Activated CD8-positive, alpha-beta memory T cell treated with anti-CD3 and anti-CD28 coated beads, Interleukin-2, amount 10 ng/mL, durations not matched to agents 7 days and 5 days (primary cell): Measurements from ENCODE around the gene DNAAF9. TPM values are rescaled to one million over a fixed set of nuclear protein-coding genes. Genes with fewer than 3 reads are reported as not detected.

ENCODE experiments used
- ATAC-seq: fragments of 150-1000 bp; cut with Tn5 transposase; one replicate; pipeline ENCODE4 v1.10.0; 2021; ENCODE audit warnings: moderate library complexity
- CTCF ChIA-PET: fragments of 350-600 bp; sonication (Branson Sonifier 250); formaldehyde crosslinking; loops from one replicate; lab custom pipeline; 2021; ENCODE audit warnings: antibody characterized with exemption; lab: Charles Lee
- DNase-seq: peaks from one replicate; pipeline ENCODE4 v3.0.0-alpha.2; 2020
- H3K27ac Mint-ChIP-seq: one replicate; pipeline ENCODE4 v1.8.0; 2021; ENCODE audit warnings: mild to moderate bottlenecking, mixed read lengths
- H3K27me3 Mint-ChIP-seq: one replicate; pipeline ENCODE4 v1.8.0; 2021; ENCODE audit warnings: mixed read lengths
- H3K36me3 Mint-ChIP-seq: one replicate; pipeline ENCODE4 v1.8.0; 2021; ENCODE audit warnings: mild to moderate bottlenecking, mixed read lengths
- H3K4me1 Mint-ChIP-seq: one replicate; pipeline ENCODE4 v1.8.0; 2021; ENCODE audit warnings: mixed read lengths
- H3K4me3 Mint-ChIP-seq: one replicate; pipeline ENCODE4 v1.8.0; 2021; ENCODE audit warnings: mild to moderate bottlenecking, moderate library complexity, mixed read lengths
- H3K9me3 Mint-ChIP-seq: one replicate; pipeline ENCODE4 v1.8.0; 2022; ENCODE audit warnings: low read depth, mixed read lengths
- total RNA-seq, 2 experiments: library from RNA; stranded (reverse); gene quantifications; one replicate each; pipeline ENCODE4 v1.2.3, GENCODE V29; 2021

The DNAAF9 gene
- total RNA-seq, 2 experiments from 2014 or later, result 4.4 to 5.2 TPM

DNA sequence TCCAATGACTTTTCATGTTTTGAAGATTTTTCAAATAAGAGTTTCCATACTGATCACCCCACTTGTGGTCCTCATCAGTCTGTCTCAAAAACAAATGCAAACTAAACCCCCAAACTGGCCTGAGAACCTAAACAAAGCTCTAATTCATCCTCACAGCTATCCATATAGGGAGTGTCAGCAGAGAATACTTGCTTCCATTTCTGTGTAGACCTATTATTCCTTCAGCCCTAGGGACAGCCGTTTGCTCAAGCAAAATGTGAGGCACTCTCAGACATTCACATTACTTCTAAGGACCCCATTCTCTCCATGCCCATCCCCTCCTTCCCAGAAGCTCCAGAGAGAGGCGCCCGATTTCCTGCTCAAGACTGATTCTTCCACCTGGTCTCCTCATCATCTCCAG, 24.6 kb downstream of the DNAAF9 start:
- CTCF ChIA-PET, result interaction anchor here (0.6 kb wide), 1 partner anchor 64 kb away, joined by 3 read pairs; no protein-coding TSS in a partner anchor
- peaks cover 9% of the 10 kb centered on the region for H3K9me3 Mint-ChIP-seq
- no peak overlapping the region for H3K27ac Mint-ChIP-seq
- no peak overlapping the region for H3K4me3 Mint-ChIP-seq
- H3K36me3 Mint-ChIP-seq, result peaks cover 47% of the 10 kb centered on the region
- DNase-seq (no peak), ATAC-seq (no peak)
- H3K27me3 Mint-ChIP-seq, result no peaks in the 10 kb centered on the region
- peaks cover 22% of the 10 kb centered on the region for H3K4me1 Mint-ChIP-seq

DNA sequence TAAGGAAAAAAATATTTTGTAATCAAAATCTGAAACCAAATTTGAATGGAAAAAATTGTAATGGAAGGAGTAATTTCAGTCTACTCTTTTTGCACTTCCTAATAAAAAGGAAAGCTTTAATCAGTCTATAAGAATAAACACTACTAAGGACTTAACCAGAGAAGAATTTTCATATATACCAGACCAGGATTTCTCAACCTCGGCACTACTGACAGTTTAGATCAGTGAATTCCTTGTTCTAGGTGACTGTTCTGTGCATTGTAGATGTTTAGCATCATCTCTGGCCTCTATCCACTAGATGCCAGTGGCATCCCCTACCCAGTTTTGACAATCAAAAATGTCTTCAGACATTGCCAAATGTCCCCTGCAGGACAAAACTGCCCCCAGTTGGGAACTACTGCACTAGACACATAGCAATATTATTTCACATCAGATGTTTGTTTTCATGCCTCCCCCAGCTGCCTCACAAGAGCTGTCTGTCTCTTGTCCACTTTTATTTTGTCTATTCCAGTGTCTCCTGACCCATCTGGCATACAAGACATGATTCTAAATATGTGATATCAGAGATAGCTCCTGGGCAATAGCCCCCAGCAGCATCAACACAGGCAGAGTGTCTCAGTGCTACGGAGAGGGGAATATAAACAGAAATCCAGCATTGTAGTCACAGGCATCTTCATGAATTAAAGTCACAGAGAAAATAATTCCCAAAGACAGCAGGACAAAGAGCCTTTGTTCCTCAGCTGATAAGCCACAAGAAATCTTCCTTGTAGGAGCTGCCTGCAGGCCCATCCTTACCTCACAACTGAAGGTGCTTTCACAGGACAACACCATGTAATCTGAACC, 27.0 kb downstream of the DNAAF9 start:
- Mint-ChIP-seq H3K27me3 (no peaks in the 10 kb centered on the region), H3K4me3 (no peak overlapping the region), H3K27ac (no peak overlapping the region), H3K4me1 (peaks cover 22% of the 10 kb centered on the region), H3K9me3 (peaks cover 4% of the 10 kb centered on the region), H3K36me3 (peaks cover 47% of the 10 kb centered on the region)
- CTCF ChIA-PET, result no interaction called here
- no peak for ATAC-seq
- DNase-seq, result no peak

DNA sequence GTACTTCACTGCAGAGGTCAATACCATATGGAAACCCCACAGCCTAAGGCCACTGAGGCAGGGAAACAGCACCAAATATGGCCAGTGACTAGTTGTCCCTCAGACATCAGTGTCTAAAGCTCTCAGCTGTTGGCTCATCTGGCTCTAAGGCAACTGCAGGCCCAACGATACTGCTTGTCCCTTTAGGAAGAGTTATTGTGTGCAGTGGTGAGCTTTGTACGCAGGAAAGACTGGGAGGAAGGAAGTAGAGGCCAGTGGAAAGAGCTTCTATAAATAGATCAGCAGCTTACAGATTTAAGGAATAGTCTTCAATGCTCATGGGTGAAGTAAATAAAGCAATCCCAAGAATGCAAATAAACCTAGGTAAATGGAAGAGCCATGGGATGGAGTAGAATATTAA, 29.3 kb downstream of the DNAAF9 start:
- H3K9me3 Mint-ChIP-seq, result no peaks in the 10 kb centered on the region
- no peaks in the 10 kb centered on the region for H3K27me3 Mint-ChIP-seq
- CTCF ChIA-PET, result no interaction called here
- H3K4me3 Mint-ChIP-seq, result no peak overlapping the region
- no peak for DNase-seq
- no peak for ATAC-seq
- H3K36me3 Mint-ChIP-seq, result peaks cover 46% of the 10 kb centered on the region
- H3K27ac Mint-ChIP-seq, result no peak overlapping the region
- H3K4me1 Mint-ChIP-seq, result peaks cover 2% of the 10 kb centered on the region

DNA sequence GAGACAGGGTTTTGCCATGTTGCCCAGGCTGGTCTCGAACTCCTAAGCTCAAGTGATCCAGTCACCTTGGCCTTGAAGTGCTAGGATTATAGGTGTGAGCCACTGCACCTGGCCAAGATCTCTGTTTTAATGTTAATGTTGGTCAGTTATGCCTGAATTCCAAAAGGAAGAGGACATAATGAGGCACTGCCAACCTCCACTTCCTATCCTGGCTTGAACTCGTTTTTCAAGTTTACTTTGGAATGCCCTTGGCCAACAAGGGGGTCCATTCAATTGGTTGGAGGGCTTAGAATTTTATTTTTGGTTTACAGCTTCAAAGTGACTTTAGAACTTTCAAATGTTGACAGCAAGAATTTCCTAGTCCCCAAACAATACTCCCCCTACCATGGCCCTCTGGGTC, 29.8 kb downstream of the DNAAF9 start:
- no peaks in the 10 kb centered on the region for H3K9me3 Mint-ChIP-seq
- H3K4me1 Mint-ChIP-seq, result peaks cover 2% of the 10 kb centered on the region
- CTCF ChIA-PET, result interaction anchor here (0.7 kb wide), 1 partner anchor 407 kb away, joined by 3 read pairs; no protein-coding TSS in a partner anchor
- H3K27ac Mint-ChIP-seq, result no peak overlapping the region
- DNase-seq (no peak), ATAC-seq (no peak)
- H3K36me3 Mint-ChIP-seq, result peaks cover 48% of the 10 kb centered on the region
- H3K27me3 Mint-ChIP-seq, result no peaks in the 10 kb centered on the region
- no peak overlapping the region for H3K4me3 Mint-ChIP-seq

DNA sequence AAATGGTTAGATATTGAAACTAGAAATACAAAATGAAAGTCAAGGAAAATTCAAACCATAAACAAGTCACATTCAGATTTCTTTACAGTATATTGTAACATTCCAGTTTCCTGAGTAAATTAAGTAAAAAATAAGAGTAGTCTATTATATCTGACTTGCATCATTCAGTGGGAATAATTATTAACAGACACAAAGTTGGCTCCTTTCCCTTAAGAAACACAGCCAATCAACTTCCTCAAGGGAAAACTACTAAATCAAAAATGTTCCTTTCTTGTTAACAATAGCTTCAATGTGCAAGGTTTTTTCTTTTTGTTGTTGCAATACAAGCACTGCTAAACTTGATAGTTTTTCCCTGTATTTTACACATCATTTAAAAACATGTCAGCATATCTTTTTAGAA, 33.2 kb downstream of the DNAAF9 start:
- Mint-ChIP-seq H3K4me1 (peaks cover 8% of the 10 kb centered on the region), H3K9me3 (no peaks in the 10 kb centered on the region), H3K27me3 (no peaks in the 10 kb centered on the region), H3K36me3 (peaks cover 47% of the 10 kb centered on the region), H3K4me3 (no peak overlapping the region), H3K27ac (no peak overlapping the region)
- CTCF ChIA-PET, result no interaction called here
- ATAC-seq (no peak), DNase-seq (no peak)

DNA sequence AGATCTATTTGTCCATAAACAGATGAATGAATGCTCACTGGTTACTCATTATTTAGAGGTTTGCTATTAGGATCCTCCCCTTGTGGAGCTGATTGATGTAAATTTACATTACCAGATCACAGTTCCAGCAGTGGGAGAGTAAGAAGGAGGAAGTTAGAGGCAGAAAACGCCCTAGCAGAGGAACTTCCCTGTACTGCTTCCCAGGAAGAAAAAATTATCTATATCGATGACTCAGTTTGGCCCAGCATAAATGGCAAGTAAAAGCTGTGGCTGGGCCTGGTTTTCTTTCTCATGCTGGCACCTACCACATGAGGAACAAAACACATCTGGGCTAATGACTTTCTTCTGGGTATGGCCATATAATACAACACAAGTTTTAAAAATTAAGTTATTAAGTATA, 35.7 kb downstream of the DNAAF9 start:
- ATAC-seq (no peak), DNase-seq (no peak)
- H3K27me3 Mint-ChIP-seq, result no peaks in the 10 kb centered on the region
- H3K36me3 Mint-ChIP-seq, result peaks cover 42% of the 10 kb centered on the region
- CTCF ChIA-PET, result no interaction called here
- H3K27ac Mint-ChIP-seq, result no peak overlapping the region
- no peaks in the 10 kb centered on the region for H3K9me3 Mint-ChIP-seq
- peaks cover 18% of the 10 kb centered on the region for H3K4me1 Mint-ChIP-seq
- H3K4me3 Mint-ChIP-seq, result no peak overlapping the region

DNA sequence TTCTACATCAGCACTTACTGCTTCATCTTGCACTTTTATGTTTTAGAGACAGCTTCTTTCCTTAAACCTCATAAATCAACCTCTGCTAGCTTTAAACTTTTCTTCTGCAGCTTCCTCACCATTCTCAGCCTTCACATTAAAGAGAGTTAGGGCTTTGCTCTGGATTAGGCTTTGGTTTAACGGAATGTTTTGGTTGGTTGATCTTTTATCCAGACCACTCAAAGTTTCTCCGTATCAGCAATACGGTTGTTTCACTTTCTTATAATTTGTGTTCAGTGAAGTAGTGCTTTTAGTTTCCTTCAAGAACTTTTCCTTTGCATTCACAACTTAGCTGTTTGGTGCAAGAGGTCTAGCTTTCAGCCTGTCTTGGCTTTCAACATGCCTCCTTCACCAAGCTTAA, 40.4 kb downstream of the DNAAF9 start:
- H3K4me1 Mint-ChIP-seq, result peaks cover 14% of the 10 kb centered on the region
- H3K27ac Mint-ChIP-seq, result no peak overlapping the region
- DNase-seq (no peak), ATAC-seq (no peak)
- H3K27me3 Mint-ChIP-seq, result no peaks in the 10 kb centered on the region
- H3K4me3 Mint-ChIP-seq, result no peak overlapping the region
- peaks cover 19% of the 10 kb centered on the region for H3K36me3 Mint-ChIP-seq
- CTCF ChIA-PET, result interaction anchor here (1.0 kb wide), 1 partner anchor 9 kb away, joined by 3 read pairs; no protein-coding TSS in a partner anchor
- no peaks in the 10 kb centered on the region for H3K9me3 Mint-ChIP-seq

DNA sequence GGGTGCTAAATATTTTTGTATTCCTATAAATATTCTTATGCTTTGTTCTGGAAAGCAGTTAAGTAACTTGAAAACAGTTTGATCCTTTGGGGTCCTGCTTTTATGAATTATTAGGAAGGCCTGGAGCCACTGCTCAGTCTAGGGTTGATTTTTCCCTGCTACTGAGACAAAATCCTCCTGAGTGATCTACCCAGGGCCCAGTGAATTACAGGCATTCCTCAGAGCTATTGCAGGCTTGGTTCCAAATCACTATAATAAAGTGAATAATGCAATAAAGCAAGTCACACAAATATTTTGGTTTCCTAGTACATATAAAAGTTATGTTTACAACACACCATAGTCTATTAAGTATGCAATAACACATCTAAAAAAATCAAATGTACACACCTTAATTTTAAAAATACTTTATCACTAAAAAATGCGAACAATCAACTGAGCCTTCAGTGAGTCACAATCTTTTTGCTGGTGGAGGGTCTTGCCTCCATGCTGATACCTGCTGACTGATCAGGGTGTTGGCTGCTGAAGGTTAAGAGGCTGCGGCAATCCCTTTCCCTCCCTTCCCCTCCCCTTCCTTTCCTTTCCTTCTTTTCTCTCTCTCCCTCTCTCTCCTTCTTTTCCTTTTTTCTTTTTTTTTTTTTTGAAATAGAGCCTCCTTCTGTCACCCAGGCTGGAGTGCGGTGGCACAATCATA, 43.0 kb downstream of the DNAAF9 start:
- no peak for DNase-seq
- ATAC-seq, result no peak
- H3K36me3 Mint-ChIP-seq, result peaks cover 8% of the 10 kb centered on the region
- no peaks in the 10 kb centered on the region for H3K27me3 Mint-ChIP-seq
- H3K27ac Mint-ChIP-seq, result no peak overlapping the region
- CTCF ChIA-PET, result no interaction called here
- H3K4me3 Mint-ChIP-seq, result no peak overlapping the region
- peaks cover 12% of the 10 kb centered on the region for H3K4me1 Mint-ChIP-seq
- H3K9me3 Mint-ChIP-seq, result no peaks in the 10 kb centered on the region

DNA sequence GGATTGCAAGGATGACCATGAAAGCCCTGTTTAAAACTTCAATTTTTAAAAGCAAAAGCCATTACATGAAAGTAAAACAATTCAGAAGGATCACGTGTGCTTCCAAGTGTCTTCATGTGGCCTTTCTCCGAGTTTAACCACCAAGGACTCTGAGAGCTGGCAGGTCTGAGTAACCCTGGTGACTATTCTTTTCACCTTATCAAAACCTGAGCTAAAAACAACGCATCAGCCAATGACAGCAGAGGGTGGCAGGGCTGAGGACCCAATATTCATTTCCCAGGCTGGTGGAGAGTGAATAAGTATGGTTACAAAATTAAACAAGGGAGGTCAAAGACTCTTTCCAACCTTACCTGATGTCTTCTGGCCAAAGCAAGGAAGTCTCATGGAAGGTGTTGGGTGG, 46.7 kb downstream of the DNAAF9 start:
- no peak overlapping the region for H3K27ac Mint-ChIP-seq
- H3K27me3 Mint-ChIP-seq, result no peaks in the 10 kb centered on the region
- ATAC-seq, result no peak
- no peaks in the 10 kb centered on the region for H3K9me3 Mint-ChIP-seq
- peaks cover 2% of the 10 kb centered on the region for H3K4me1 Mint-ChIP-seq
- no peak for DNase-seq
- CTCF ChIA-PET, result no interaction called here
- no peak overlapping the region for H3K4me3 Mint-ChIP-seq
- peaks cover 4% of the 10 kb centered on the region for H3K36me3 Mint-ChIP-seq

DNA sequence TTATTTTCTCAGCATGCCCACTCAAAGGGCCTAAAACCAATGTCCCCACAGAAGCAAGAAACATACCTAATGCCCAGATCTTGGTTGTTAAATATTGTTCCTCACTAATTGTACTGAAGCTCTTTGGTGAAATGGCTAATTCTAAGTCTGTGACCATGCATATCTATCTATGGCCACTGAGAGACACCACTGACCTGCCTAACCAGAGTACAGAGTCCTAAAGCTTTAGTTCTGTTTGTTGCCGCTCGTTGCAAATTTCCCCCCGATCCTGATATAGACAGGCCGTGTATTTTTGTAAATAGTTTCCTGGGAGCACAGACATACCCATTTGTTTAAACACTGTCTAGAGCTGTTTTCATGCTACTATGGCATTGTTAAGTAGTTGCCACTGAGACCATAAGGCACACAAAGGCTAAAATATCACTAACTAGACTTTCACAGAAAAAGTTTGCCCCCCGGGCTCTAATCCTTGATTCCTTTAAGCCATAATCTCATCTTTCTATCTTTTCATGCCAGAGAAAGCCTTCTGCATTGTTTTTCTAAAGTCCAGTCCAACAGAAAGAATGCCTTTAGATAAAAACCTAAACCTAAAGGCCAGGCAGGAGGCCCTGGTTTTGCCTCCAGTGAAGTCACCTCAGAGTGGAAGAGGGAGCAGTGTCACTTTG, 48.7 kb downstream of the DNAAF9 start:
- H3K27me3 Mint-ChIP-seq, result no peaks in the 10 kb centered on the region
- peaks cover 2% of the 10 kb centered on the region for H3K4me1 Mint-ChIP-seq
- no peak for DNase-seq
- H3K36me3 Mint-ChIP-seq, result peaks cover 3% of the 10 kb centered on the region
- no peak overlapping the region for H3K27ac Mint-ChIP-seq
- no peak overlapping the region for H3K4me3 Mint-ChIP-seq
- no peak for ATAC-seq
- CTCF ChIA-PET, result no interaction called here
- H3K9me3 Mint-ChIP-seq, result no peaks in the 10 kb centered on the region

Other genes starting within 250 kb of the DNAAF9 start
- gene FASTKD5, start 247.8 kb downstream of the DNAAF9 start, total RNA-seq, result 10 to 100 TPM; 17.0 to 23.6 TPM
- 1 to 10 TPM; 7.6 to 8.2 TPM for gene UBOX5, start 247.8 kb downstream of the DNAAF9 start, total RNA-seq
- under 1 TPM; 0.41 to 0.70 TPM for gene LZTS3, start 234.1 kb downstream of the DNAAF9 start, total RNA-seq
- 10 to 100 TPM; 63.6 to 63.7 TPM for gene DDRGK1, start 203.0 kb downstream of the DNAAF9 start, total RNA-seq
- 10 to 100 TPM; 51.9 to 71.7 TPM for gene ITPA, start 198.2 kb downstream of the DNAAF9 start, total RNA-seq
- gene SLC4A11, start 168.5 kb downstream of the DNAAF9 start, total RNA-seq, result 1 to 10 TPM; 5.4 to 6.0 TPM
- gene ATRN, start 63.3 kb upstream of the DNAAF9 start, total RNA-seq, result 1 to 10 TPM; 8.1 to 9.0 TPM